HepG2 (cell line): ENCODE results near the gene PC. TPM values are rescaled to one million over a fixed set of nuclear protein-coding genes. Genes with fewer than 3 reads are reported as not detected.
A peak's percentile ranks its signal among the peaks of the same experiment; 100 is the strongest.

Experiments used
- ARID5B ChIP-seq: IDR thresholded peaks from 2 replicates; pipeline ENCODE4 v1.4.0; 2020; ENCODE audit warnings: mild to moderate bottlenecking, missing genetic modification reagents
- ARNT2 ChIP-seq: sonication (generic); formaldehyde crosslinking; IDR thresholded peaks from 2 replicates; pipeline ENCODE4 v1.8.0; 2022; ENCODE audit warnings: mild to moderate bottlenecking, low read depth, missing genetic modification reagents, moderate library complexity
- BCL6 ChIP-seq: IDR thresholded peaks from 2 replicates; pipeline ENCODE4 v1.6.1; 2016; ENCODE audit warnings: missing genetic modification reagents, missing compliant biosample characterization
- FOXA3 ChIP-seq: IDR thresholded peaks from 2 replicates; pipeline ENCODE4 v1.6.1; 2016; ENCODE audit warnings: missing genetic modification reagents, missing compliant biosample characterization
- FOXJ3 ChIP-seq: sonication (generic); formaldehyde crosslinking; IDR thresholded peaks from 2 replicates; pipeline ENCODE4 v1.4.0; 2020; ENCODE audit warnings: missing genetic modification reagents, mild to moderate bottlenecking, borderline replicate concordance
- FOXK1 ChIP-seq: sonication (generic); formaldehyde crosslinking; IDR thresholded peaks from 2 replicates; pipeline ENCODE4 v1.4.0; 2020; ENCODE audit warnings: low read depth, missing genetic modification reagents, borderline replicate concordance
- FOXP4 ChIP-seq: sonication (generic); formaldehyde crosslinking; IDR thresholded peaks from 2 replicates; pipeline ENCODE4 v1.4.0; 2020; ENCODE audit warnings: missing genetic modification reagents
- NCOA2 ChIP-seq: sonication (generic); formaldehyde crosslinking; IDR thresholded peaks from 2 replicates; pipeline ENCODE4 v1.8.0; 2022; ENCODE audit warnings: inconsistent platforms
- REPIN1 ChIP-seq: sonication (generic); formaldehyde crosslinking; IDR thresholded peaks from 2 replicates; pipeline ENCODE4 v1.8.0; 2022; ENCODE audit warnings: missing genetic modification reagents, low read depth, mild to moderate bottlenecking, borderline replicate concordance
- SKIL ChIP-seq: sonication (generic); formaldehyde crosslinking; IDR thresholded peaks from 2 replicates; pipeline ENCODE4 v1.8.0; 2022; ENCODE audit warnings: missing genetic modification reagents, mild to moderate bottlenecking, moderate library complexity, borderline replicate concordance
- USF2 ChIP-seq, 2 experiments: sonication (generic) in 1 of 2; formaldehyde crosslinking in 1 of 2; IDR thresholded peaks; 2 replicates each; pipeline versions ENCODE4 v1.5.1 to v1.6.1; 2011 to 2020; ENCODE audit warnings: borderline replicate concordance in 1 of 2, low read depth in 1 of 2, low read length in 1 of 2, mild to moderate bottlenecking in 1 of 2, missing genetic modification reagents in 1 of 2, moderate library complexity in 1 of 2
- ZNF276 ChIP-seq: sonication (generic); formaldehyde crosslinking; IDR thresholded peaks from 2 replicates; pipeline ENCODE4 v1.4.0; 2020; ENCODE audit warnings: mild to moderate bottlenecking, low read depth, missing genetic modification reagents
- ZNF556 ChIP-seq: sonication (generic); formaldehyde crosslinking; IDR thresholded peaks from 2 replicates; pipeline ENCODE4 v1.4.0; 2020; ENCODE audit warnings: mild to moderate bottlenecking, missing genetic modification reagents, borderline replicate concordance
- polyA plus RNA-seq, 8 experiments: library from polyadenylated mRNA; depleted of rRNA in 3 of 8; stranded (reverse) in 7 of 8; unstranded in 1 of 8; fragments of >200 nt; fragmentation: Illumina TruSeq in 4 of 8; extraction: Trizol in 4 of 8; gene quantifications; 2 replicates each; pipeline versions ENCODE4 v1.2.1 to v1.2.3, GENCODE V29; 2011 to 2016; ENCODE audit warnings: low read depth in 4 of 8, missing spikeins in 1 of 8, mixed read lengths in 1 of 8; ENCODE audit not compliant: insufficient read depth in 1 of 8
- total RNA-seq, 5 experiments: library from RNA; depleted of rRNA; stranded (reverse); fragments of >200 nt; fragmentation: Illumina TruSeq; extraction: Trizol; gene quantifications; 2 replicates each; pipeline ENCODE4 v1.2.3, GENCODE V29; 2016; ENCODE audit warnings: low read depth in 1 of 5

Gene PC
- total and polyA plus RNA-seq, 2 of the 13 experiments (the other 11 are each of a cell fraction or from before 2014, with no cell fraction given): 29.0 to 39.0 TPM

GRCh38 chr11:66884443-66884842 is 73.7 kb downstream of the PC start (continued):
- TF ChIP-seq ARID5B (CRISPR knock-in tag) (peak; percentile 62; the same call in 1 of the 2 replicates), BCL6 (CRISPR knock-in tag) (peak; percentile 86), FOXK1 (CRISPR knock-in tag) (peak; percentile 40; the same call in 1 of the 2 replicates), FOXA3 (CRISPR knock-in tag) (peak; percentile 40; the same call in 1 of the 2 replicates), ARNT2 (CRISPR knock-in tag) (no peak), USF2 (IDR thresholded peaks at IDR 0.05; ENCODE audit: low read depth, low read length) (no peak), USF2 (CRISPR knock-in tag; IDR thresholded peaks at IDR 0.05; ENCODE audit: borderline replicate concordance) (no peak), REPIN1 (CRISPR knock-in tag) (0 out of 2 replicates have a peak, but pooled peaks have one; percentile 24), ZNF556 (CRISPR knock-in tag) (peak; percentile 17; the same call in 1 of the 2 replicates), FOXJ3 (CRISPR knock-in tag) (0 out of 2 replicates have a peak, but pooled peaks have one; percentile 24), SKIL (peak; percentile 89), NCOA2 (CRISPR knock-in tag) (0 out of 2 replicates have a peak, but pooled peaks have one; percentile 20), FOXP4 (CRISPR knock-in tag) (peak; percentile 37; the same call in 1 of the 2 replicates), ZNF276 (no peak)
